Right atrium auricular region (tissue), 2 donors: Measurements from ENCODE around the gene CCM2. TPM values are rescaled to one million over a fixed set of nuclear protein-coding genes. Genes with fewer than 3 reads are reported as not detected.

ENCODE experiments used
- DNase-seq: peaks from one replicate; pipeline ENCODE4 v3.0.0-alpha.2; 2019; ENCODE audit warnings: low spot score
- H3K27ac ChIP-seq, 2 donors: fragments of 200-600 bp; sonication (generic); 1 replicate in 1 of 2; 2 replicates in 1 of 2; pipeline ENCODE4 v1.5.1; 2016 to 2019
- H3K27me3 ChIP-seq, 2 donors: fragments of 200-600 bp; sonication (generic); one replicate each; pipeline versions ENCODE4 v1.5.1 to v1.6.0; 2017 to 2019
- H3K36me3 ChIP-seq: fragments of 200-600 bp; sonication (generic); one replicate; pipeline ENCODE4 v1.5.1; 2016
- H3K4me1 ChIP-seq, 2 donors: fragments of 200-600 bp; sonication (generic); one replicate each; pipeline versions ENCODE4 v1.5.1 to v1.6.0; 2017 to 2019
- H3K4me3 ChIP-seq, 2 donors: fragments of 200-600 bp; sonication (generic); 1 replicate in 1 of 2; 2 replicates in 1 of 2; pipeline ENCODE4 v1.5.1; 2017 to 2019; ENCODE audit warnings: mild to moderate bottlenecking in 1 of 2, moderate library complexity in 1 of 2
- H3K9me3 ChIP-seq, 2 donors: fragments of 200-600 bp; sonication (generic); one replicate each; pipeline ENCODE4 v1.5.1; 2019
- total RNA-seq, 2 donors: library from RNA; depleted of rRNA; stranded (reverse); fragments of >200 nt; gene quantifications; one replicate each; pipeline ENCODE4 v1.1.0, GENCODE V29; 2016
- TF ChIP-seq, protein P1 (sequence below), 2 donors: fragments of 200-600 bp; sonication (generic); IDR thresholded peaks; one replicate each; pipeline ENCODE4 v1.5.1; 2019; ENCODE audit warnings: antibody characterized with exemption in 2 of 2

CCM2 gene
- total RNA-seq, 2 donors from 2014 or later, result 26.5 to 34.0 TPM

DNA sequence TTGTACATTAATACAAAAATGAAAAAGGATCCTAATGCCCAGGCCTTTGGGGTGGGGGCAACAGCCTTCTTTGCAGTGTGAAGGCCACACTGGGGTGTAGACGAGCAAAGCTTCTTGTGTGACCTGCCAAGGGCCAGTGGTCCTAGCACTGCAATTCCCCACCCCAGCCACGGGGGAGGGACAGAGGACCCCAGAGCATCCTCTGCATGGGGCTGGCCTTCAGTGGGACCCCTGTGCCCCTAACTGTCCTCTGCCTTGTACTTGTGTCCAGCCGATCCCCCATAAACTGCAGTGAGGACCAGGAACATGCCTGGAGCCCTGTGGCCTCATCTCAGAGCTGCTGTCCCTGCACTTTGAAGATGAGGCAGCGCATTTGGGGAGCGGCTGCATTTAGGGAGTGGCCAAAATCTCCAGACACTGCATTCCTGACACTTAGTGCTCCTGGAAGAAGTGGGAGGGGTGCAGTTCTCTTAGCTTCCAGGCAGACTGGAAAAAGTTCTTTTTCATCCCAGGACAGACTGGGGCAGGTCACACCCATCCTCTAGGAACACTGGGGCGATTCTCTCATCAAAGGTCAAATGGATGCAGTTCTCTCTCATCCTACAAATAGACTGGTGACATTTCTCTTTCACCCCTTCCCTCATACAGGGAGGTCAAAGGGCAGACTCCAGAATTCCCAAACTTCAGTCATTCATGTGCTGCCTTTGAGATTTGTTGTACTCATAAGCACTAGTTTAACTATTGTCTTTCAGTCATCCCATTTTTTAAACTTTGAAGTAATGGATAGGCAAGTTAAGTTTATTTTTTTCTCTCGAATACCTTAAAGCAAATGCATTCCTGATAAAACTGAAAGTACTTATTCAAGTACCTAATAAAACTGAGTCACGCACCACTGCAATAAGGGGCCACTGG is 20.3 kb upstream of the CCM2 start:
- no peak overlapping the region for H3K4me3 ChIP-seq
- H3K36me3 ChIP-seq, result peaks cover 33% of the 10 kb centered on the region

DNA sequence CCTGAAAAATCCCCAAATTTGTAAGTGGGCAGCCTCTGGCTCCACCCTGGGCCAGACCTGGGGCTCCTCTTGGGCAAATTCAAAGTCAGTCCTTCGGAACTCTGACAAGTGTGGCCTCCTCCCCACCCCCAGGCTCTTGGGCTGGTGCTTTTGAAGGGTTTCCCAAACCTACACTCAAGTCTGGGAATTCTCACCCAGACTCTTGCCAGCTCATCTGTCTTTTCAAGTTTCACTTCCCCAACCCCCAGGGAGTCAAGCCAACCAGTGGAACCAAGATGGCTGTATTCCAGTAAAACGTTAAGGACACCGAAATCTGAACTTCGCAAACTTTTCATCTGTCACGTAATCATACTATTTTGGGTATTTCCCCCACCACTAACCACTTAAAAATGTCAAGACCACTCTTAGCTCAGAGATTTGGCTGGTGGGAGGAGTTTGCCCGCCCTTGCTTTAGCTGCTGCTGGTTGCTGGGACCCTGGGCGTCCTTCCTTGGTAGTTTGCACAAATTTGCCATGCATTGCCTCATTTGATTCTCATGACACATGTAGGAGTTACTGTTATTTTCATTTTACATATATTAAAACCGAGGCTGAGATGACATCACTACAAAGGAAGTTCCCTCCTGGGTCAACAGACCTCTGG is 19.5 kb upstream of the CCM2 start:
- DNase-seq, result no peak
- H3K27ac ChIP-seq, result peak overlapping the region; percentile 25 to 35
- H3K36me3 ChIP-seq, result peaks cover 41% of the 10 kb centered on the region
- TF ChIP-seq, protein P1, sequence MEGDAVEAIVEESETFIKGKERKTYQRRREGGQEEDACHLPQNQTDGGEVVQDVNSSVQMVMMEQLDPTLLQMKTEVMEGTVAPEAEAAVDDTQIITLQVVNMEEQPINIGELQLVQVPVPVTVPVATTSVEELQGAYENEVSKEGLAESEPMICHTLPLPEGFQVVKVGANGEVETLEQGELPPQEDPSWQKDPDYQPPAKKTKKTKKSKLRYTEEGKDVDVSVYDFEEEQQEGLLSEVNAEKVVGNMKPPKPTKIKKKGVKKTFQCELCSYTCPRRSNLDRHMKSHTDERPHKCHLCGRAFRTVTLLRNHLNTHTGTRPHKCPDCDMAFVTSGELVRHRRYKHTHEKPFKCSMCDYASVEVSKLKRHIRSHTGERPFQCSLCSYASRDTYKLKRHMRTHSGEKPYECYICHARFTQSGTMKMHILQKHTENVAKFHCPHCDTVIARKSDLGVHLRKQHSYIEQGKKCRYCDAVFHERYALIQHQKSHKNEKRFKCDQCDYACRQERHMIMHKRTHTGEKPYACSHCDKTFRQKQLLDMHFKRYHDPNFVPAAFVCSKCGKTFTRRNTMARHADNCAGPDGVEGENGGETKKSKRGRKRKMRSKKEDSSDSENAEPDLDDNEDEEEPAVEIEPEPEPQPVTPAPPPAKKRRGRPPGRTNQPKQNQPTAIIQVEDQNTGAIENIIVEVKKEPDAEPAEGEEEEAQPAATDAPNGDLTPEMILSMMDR (IDR thresholded peaks at IDR 0.05), result no peak
- H3K4me1 ChIP-seq, result peaks cover 0 to 9% of the 10 kb centered on the region in 2 donors
- no peak overlapping the region for H3K4me3 ChIP-seq
- no peaks in the 10 kb centered on the region for H3K27me3 ChIP-seq
- no peaks in the 10 kb centered on the region for H3K9me3 ChIP-seq

More for the DNA sequence above, 20.3 kb upstream of the CCM2 start:
- TF ChIP-seq, protein P1 (IDR thresholded peaks at IDR 0.05), result no peak
- H3K27me3 ChIP-seq, result no peaks in the 10 kb centered on the region
- no peak for DNase-seq
- peak overlapping the region; percentile 25 to 35 for H3K27ac ChIP-seq
- H3K4me1 ChIP-seq, result peaks cover 0 to 6% of the 10 kb centered on the region in 2 donors
- H3K9me3 ChIP-seq, result no peaks in the 10 kb centered on the region

DNA sequence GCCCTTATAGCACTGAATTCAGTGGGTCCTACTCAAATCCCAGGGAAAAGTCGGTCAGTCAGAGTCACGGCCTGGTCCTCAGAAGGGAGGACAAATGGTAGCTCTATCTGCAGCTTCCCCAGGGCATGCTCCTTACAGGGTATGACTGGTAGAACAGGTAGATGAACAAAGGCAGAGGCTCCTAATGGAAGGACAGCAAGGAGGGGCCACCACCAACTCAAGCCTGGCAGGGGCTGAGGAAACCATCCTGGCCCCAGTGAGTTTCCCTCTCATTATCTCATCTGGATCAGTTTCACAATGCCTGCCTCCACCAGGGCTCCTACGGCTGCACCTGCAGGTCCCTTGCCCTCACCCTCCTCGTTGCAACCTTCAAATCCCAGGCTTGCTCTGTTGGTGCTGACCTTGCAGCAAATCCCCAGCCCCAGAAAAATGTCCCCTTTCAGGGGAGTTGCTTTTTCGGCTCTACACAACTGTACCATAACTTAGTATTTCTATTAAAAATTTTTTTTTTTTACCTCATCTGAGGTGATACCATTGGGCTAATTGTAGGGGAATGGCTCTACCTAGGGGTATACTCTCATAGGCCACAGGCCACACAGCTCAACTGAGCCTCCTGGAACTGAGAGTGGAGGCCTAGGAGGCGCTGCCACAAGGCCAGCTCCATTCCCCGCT is 18.8 kb upstream of the CCM2 start:
- peak overlapping the region in 1 of 2 donors; percentile 25 for H3K27ac ChIP-seq
- peaks cover 42% of the 10 kb centered on the region for H3K36me3 ChIP-seq
- H3K27me3 ChIP-seq, result no peaks in the 10 kb centered on the region
- no peak overlapping the region for H3K4me3 ChIP-seq
- peaks cover 0 to 16% of the 10 kb centered on the region in 2 donors for H3K4me1 ChIP-seq
- TF ChIP-seq, protein P1 (IDR thresholded peaks at IDR 0.05), result no peak
- no peak for DNase-seq
- H3K9me3 ChIP-seq, result no peaks in the 10 kb centered on the region

DNA sequence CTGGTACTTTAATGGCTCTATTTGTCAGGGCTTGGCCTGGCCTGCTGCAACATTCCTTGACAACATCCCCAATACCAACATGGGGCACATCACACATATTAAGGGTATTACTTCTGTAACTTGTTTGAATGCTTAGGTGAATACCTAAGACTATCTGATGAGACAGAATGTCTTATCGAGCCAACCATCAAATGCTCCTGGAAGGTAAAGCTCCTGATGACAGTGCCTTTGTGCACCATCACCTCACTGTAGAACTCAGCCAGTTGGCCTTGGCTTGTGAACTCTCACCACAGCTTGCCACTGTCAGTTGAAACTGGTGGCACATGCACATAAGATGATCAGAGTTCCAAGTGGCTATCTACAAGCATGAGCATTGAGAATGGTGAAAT is 17.5 kb upstream of the CCM2 start:
- H3K4me3 ChIP-seq, result no peak overlapping the region
- DNase-seq, result no peak
- H3K9me3 ChIP-seq, result no peaks in the 10 kb centered on the region
- H3K4me1 ChIP-seq, result peaks cover 0 to 21% of the 10 kb centered on the region in 2 donors
- TF ChIP-seq, protein P1 (IDR thresholded peaks at IDR 0.05), result no peak
- no peak overlapping the region for H3K27ac ChIP-seq
- H3K27me3 ChIP-seq, result no peaks in the 10 kb centered on the region
- peaks cover 42% of the 10 kb centered on the region for H3K36me3 ChIP-seq

DNA sequence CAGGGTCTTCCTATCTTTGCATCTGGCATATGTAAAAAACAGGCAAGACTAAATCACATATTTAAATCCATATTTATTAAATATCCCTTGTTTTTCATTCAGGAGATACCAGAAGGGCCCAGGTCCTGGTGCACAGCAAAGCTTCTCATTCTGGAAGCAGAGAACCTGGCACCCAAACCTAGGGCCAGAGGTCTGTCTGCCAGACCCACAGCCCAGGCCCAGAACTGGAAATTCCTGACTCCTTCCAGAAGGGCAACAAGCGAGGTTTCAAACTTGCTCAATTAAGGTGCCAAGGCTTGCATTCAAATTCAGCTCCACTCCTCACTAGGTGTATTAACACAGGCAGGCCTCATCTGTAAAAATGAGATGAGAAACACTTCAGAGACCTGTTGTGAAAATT is 17.0 kb upstream of the CCM2 start:
- Histone ChIP-seq H3K4me1 (peaks cover 0 to 21% of the 10 kb centered on the region in 2 donors), H3K27me3 (no peaks in the 10 kb centered on the region), H3K4me3 (no peak overlapping the region), H3K27ac (no peak overlapping the region), H3K36me3 (peaks cover 42% of the 10 kb centered on the region), H3K9me3 (no peaks in the 10 kb centered on the region)
- TF ChIP-seq, protein P1 (IDR thresholded peaks at IDR 0.05), result no peak
- DNase-seq, result no peak
